ENCODE measurements around the gene VAV3. TPM values are rescaled to one million over a fixed set of nuclear protein-coding genes. Genes with fewer than 3 reads are reported as not detected.

Gene VAV3
- polyA plus RNA-seq, 3 donors = 5.4 to 9.2 (median 9.0) TPM

- no peak for DNase-seq
- Histone ChIP-seq H3K9me3 (replicated peaks in 1 of 2; ENCODE audit: control insufficient read depth in 1 of 2, insufficient read depth in 1 of 2, low read length in 2 of 2) (no peaks in the 10 kb centered on the region), H4K20me1 (ENCODE audit: insufficient read depth, low read length) (no peaks in the 10 kb centered on the region), H3K36me3 (replicated peaks in 1 of 2; ENCODE audit: control insufficient read depth in 1 of 2, insufficient read depth in 2 of 2, low read length in 2 of 2) (no peaks in the 10 kb centered on the region), H2AFZ (ENCODE audit: insufficient read depth, low read depth, low read length, poor library complexity, severe bottlenecking) (no peak overlapping the region), H3K4me2 (replicated peaks; ENCODE audit: extremely low read depth, low read length, poor library complexity, severe bottlenecking) (no peak overlapping the region), H3K9ac (ENCODE audit: insufficient read depth, low read length, poor library complexity, severe bottlenecking) (no peak overlapping the region), H3K79me2 (ENCODE audit: insufficient read depth, low read length) (no peaks in the 10 kb centered on the region), H3K4me3 (replicated peaks in 1 of 3; ENCODE audit: low read depth in 2 of 3, low read length in 3 of 3) (no peak overlapping the region), H3K27ac (ENCODE audit: low read depth in 1 of 2, low read length in 2 of 2) (no peak overlapping the region), H3K4me1 (ENCODE audit: control insufficient read depth in 1 of 2, insufficient read depth in 2 of 2, low read length in 2 of 2) (no peaks in the 10 kb centered on the region), H3K27me3 (ENCODE audit: control insufficient read depth in 2 of 2, insufficient read depth in 2 of 2, low read length in 2 of 2) (no peaks in the 10 kb centered on the region)
- Mint-ChIP-seq H3K4me1 (no peaks in the 10 kb centered on the region), H3K9me3 (peaks cover 0 to 3% (median 0%) of the 10 kb centered on the region in 7 donors), H3K27ac (no peak overlapping the region), H3K4me3 (no peak overlapping the region), H3K27me3 (ENCODE audit: low read depth in 3 of 3) (no peaks in the 10 kb centered on the region), H3K36me3 (no peaks in the 10 kb centered on the region)
- no peak for TF ChIP-seq CTCF (IDR thresholded peaks at IDR 0.05)
- WGBS (ENCODE audit: insufficient coverage) = 91% methylated on average over 1 of the region's 2 CpGs
- intact Hi-C loops (cut with micrococcal nuclease) = loop anchor here in 1 of 2 donors (10.0 kb wide), 1 partner anchor 60 kb away; no protein-coding TSS in a partner anchor
These were observed 419.9 kb downstream of the VAV3 start for GRCh38 chr1:107545056-107545577.

GRCh38 chr1:107544285-107544684, 420.7 kb downstream of the VAV3 start:
- Histone ChIP-seq H3K9me3 (replicated peaks in 1 of 2; ENCODE audit: control insufficient read depth in 1 of 2, insufficient read depth in 1 of 2, low read length in 2 of 2) (no peaks in the 10 kb centered on the region), H3K4me3 (replicated peaks in 1 of 3; ENCODE audit: low read depth in 2 of 3, low read length in 3 of 3) (no peak overlapping the region), H3K4me2 (replicated peaks; ENCODE audit: extremely low read depth, low read length, poor library complexity, severe bottlenecking) (no peak overlapping the region), H3K27me3 (ENCODE audit: control insufficient read depth in 2 of 2, insufficient read depth in 2 of 2, low read length in 2 of 2) (no peaks in the 10 kb centered on the region), H3K9ac (ENCODE audit: insufficient read depth, low read length, poor library complexity, severe bottlenecking) (no peak overlapping the region), H2AFZ (ENCODE audit: insufficient read depth, low read depth, low read length, poor library complexity, severe bottlenecking) (no peak overlapping the region), H3K4me1 (ENCODE audit: control insufficient read depth in 1 of 2, insufficient read depth in 2 of 2, low read length in 2 of 2) (no peaks in the 10 kb centered on the region), H4K20me1 (ENCODE audit: insufficient read depth, low read length) (no peaks in the 10 kb centered on the region), H3K27ac (ENCODE audit: low read depth in 1 of 2, low read length in 2 of 2) (no peak overlapping the region), H3K79me2 (ENCODE audit: insufficient read depth, low read length) (no peaks in the 10 kb centered on the region), H3K36me3 (replicated peaks in 1 of 2; ENCODE audit: control insufficient read depth in 1 of 2, insufficient read depth in 2 of 2, low read length in 2 of 2) (no peaks in the 10 kb centered on the region)
- Mint-ChIP-seq H3K4me1 (no peaks in the 10 kb centered on the region), H3K27ac (no peak overlapping the region), H3K36me3 (no peaks in the 10 kb centered on the region), H3K4me3 (no peak overlapping the region), H3K9me3 (peaks cover 0 to 3% (median 0%) of the 10 kb centered on the region in 7 donors), H3K27me3 (ENCODE audit: low read depth in 3 of 3) (no peaks in the 10 kb centered on the region)
- no peak for TF ChIP-seq CTCF (IDR thresholded peaks at IDR 0.05)
- intact Hi-C loops (cut with micrococcal nuclease) = loop anchor here in 1 of 2 donors (10.0 kb wide), 1 partner anchor 61 kb away; no protein-coding TSS in a partner anchor
- 100% methylated on average over 2 of the region's 4 CpGs for WGBS (ENCODE audit: insufficient coverage)
- DNase-seq = no peak

All from CD14-positive monocyte (primary cell).